GM18517 (cell line): ENCODE results near the gene FBXW5.

Experiments
- ATAC-seq: cut with Tn5 transposase; IDR thresholded peaks from one replicate; pipeline ENCODE4 v1.9.1; 2021; ENCODE audit warnings: mild to moderate bottlenecking, moderate library complexity; ENCODE audit not compliant: unreplicated experiment

Gene FBXW5

DNA sequence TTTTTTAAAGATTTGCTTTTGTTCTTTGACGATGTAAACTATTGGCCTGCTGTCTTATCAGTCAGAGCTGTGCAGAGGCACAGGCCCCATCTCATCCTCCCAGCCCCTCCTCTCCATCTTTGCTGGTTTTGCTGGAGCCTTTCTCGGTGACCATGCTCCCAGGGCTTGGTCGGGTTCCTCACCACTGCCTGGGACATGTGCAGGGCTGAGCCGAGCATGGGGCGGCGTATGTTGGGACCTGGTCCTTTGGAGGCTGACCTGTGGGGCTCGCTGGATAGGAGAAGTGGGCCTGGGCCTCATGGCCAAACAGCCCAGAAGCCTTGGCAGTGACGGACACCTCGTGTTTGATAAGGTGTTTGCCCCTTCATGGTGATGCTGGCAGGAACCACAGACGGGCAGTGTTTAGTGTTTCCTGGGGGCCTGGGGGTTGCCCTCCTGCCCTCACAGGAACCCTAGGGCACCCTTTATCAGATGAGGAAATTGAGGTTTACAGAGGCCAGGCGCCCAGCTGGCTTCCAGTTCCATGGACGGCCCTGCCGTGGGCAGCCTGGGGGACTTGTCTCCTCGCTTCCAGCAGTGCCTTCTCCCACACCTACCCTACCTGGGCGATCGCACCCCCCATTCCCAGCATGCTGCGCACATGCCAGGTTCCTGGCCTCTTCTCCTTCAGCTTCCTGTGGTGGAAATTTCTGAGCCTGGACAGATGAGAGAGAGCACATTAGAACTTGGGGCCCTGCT lies 30.7 kb downstream of the FBXW5 start:
- no peak for ATAC-seq

DNA sequence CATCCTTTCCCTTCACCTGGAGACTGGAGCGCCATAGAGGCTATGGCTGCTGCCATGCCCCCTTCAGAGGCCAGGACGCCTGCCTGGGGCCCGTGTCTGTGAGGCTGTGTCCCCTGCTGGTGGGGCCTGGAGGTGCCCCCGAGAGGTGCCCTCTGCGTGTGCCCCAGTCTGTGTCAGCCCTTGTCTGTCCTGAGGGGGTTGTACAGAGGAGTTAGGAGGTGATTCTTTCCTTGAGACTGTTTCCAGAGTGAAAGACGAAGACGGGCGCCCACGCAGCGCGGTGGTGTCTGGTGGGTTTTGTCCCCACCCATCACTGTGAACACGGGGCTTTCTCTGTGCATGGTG lies 33.7 kb downstream of the FBXW5 start:
- no peak for ATAC-seq

- no peak for ATAC-seq
Measured at GRCh38 chr9:136910197-136910900, 34.2 kb downstream of the FBXW5 start.

GRCh38 chr9:136907011-136907914 lies 37.3 kb downstream of the FBXW5 start:
- ATAC-seq, result no peak

- no peak for ATAC-seq
Measured at GRCh38 chr9:136906266-136906665, 38.3 kb downstream of the FBXW5 start.

GRCh38 chr9:136903041-136903554 lies 41.4 kb downstream of the FBXW5 start:
- ATAC-seq, result no peak

GRCh38 chr9:136902259-136902821 lies 42.2 kb downstream of the FBXW5 start:
- peak; percentile 44 for ATAC-seq

GRCh38 chr9:136901516-136902258 lies 42.9 kb downstream of the FBXW5 start:
- peak; percentile 59 for ATAC-seq

- no peak for ATAC-seq
Measured at GRCh38 chr9:136900988-136901515, 43.5 kb downstream of the FBXW5 start.

- no peak for ATAC-seq
Measured at GRCh38 chr9:136900556-136900955, 44.0 kb downstream of the FBXW5 start.

- ATAC-seq, result no peak
Measured at GRCh38 chr9:136899196-136899595, 45.3 kb downstream of the FBXW5 start.

DNA sequence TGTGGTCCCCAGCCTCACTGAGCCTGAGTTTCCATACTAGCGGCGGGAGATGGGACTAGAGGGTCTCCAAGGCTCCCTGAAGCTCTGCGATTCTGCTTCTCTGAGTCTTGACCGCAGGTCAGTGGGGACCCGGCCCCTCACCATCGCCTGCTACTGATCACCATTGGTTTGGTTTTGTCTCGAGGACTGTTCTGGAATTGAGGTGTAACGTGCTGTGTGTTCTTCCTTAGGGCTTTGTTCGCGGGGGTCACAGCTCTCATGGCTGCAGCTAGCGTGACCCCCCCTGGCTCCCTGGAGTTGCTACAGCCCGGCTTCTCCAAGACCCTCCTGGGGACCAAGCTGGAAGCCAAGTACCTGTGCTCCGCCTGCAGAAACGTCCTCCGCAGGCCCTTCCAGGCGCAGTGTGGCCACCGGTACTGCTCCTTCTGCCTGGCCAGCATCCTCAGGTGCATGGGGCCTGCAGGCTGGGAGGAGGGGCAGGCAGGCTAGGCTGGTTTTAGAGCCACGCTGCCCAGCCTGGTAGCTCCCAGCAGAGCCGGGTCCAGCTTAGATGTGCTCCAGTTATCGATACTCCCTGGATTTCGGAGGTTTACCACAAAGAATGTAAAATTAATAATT lies 45.9 kb downstream of the FBXW5 start:
- no peak for ATAC-seq

GRCh38 chr9:136896027-136896426 lies 48.5 kb downstream of the FBXW5 start:
- ATAC-seq, result no peak

- ATAC-seq, result no peak
Measured at GRCh38 chr9:136890661-136891060, 53.9 kb downstream of the FBXW5 start.
